ENCODE data around the gene PEX5L. TPM values are rescaled to one million over a fixed set of nuclear protein-coding genes. Genes with fewer than 3 reads are reported as not detected.
A peak's percentile ranks its signal among the peaks of the same experiment; 100 is the strongest.

Gene PEX5L
- total RNA-seq, 1 donor from 2014 or later = under 0.01 TPM

GRCh38 chr3:179852142-179852905, 184.4 kb downstream of the PEX5L start:
- no peak overlapping the region for H3K4me3 ChIP-seq (ENCODE audit: low read depth, low read length)
- H3K27me3 ChIP-seq (ENCODE audit: control insufficient read depth, insufficient read depth, low read length) = no peaks in the 10 kb centered on the region
- H3K36me3 ChIP-seq (ENCODE audit: control insufficient read depth, insufficient read depth, low read length) = no peaks in the 10 kb centered on the region
- no peak for TF ChIP-seq CTCF (IDR thresholded peaks at IDR 0.05; ENCODE audit: insufficient read depth, low read length, severe bottlenecking)
- peak; percentile 50 for DNase-seq (ENCODE audit: low read depth)
- FAIRE-seq = no peak

GRCh38 chr3:179848711-179849110, 188.0 kb downstream of the PEX5L start:
- FAIRE-seq = no peak

GRCh38 chr3:179842061-179842460, 194.7 kb downstream of the PEX5L start:
- Histone ChIP-seq H3K27me3 (ENCODE audit: control insufficient read depth, insufficient read depth, low read length) (no peaks in the 10 kb centered on the region), H3K4me3 (ENCODE audit: low read depth, low read length) (no peak overlapping the region), H3K36me3 (ENCODE audit: control insufficient read depth, insufficient read depth, low read length) (no peaks in the 10 kb centered on the region)
- DNase-seq (ENCODE audit: low read depth) (peak; percentile 31), FAIRE-seq (no peak)
- no peak for TF ChIP-seq CTCF (IDR thresholded peaks at IDR 0.05; ENCODE audit: insufficient read depth, low read length, severe bottlenecking)

More at GRCh38 chr3:179848711-179849110, 188.0 kb downstream of the PEX5L start:
- no peak for DNase-seq (ENCODE audit: low read depth)
- Histone ChIP-seq H3K36me3 (ENCODE audit: control insufficient read depth, insufficient read depth, low read length) (no peaks in the 10 kb centered on the region), H3K4me3 (ENCODE audit: low read depth, low read length) (no peak overlapping the region), H3K27me3 (ENCODE audit: control insufficient read depth, insufficient read depth, low read length) (no peaks in the 10 kb centered on the region)
- TF ChIP-seq CTCF (IDR thresholded peaks at IDR 0.05; ENCODE audit: insufficient read depth, low read length, severe bottlenecking) = no peak

- TF ChIP-seq CTCF (IDR thresholded peaks at IDR 0.05; ENCODE audit: insufficient read depth, low read length, severe bottlenecking) = no peak
- Histone ChIP-seq H3K4me3 (ENCODE audit: low read depth, low read length) (no peak overlapping the region), H3K36me3 (ENCODE audit: control insufficient read depth, insufficient read depth, low read length) (no peaks in the 10 kb centered on the region), H3K27me3 (ENCODE audit: control insufficient read depth, insufficient read depth, low read length) (no peaks in the 10 kb centered on the region)
- FAIRE-seq = no peak
- peak; percentile 73 for DNase-seq (ENCODE audit: low read depth)
Measured at GRCh38 chr3:179840985-179841384, 195.8 kb downstream of the PEX5L start.

- H3K27me3 ChIP-seq (ENCODE audit: control insufficient read depth, insufficient read depth, low read length) = no peaks in the 10 kb centered on the region
- TF ChIP-seq CTCF (IDR thresholded peaks at IDR 0.05; ENCODE audit: insufficient read depth, low read length, severe bottlenecking) = no peak
- no peaks in the 10 kb centered on the region for H3K36me3 ChIP-seq (ENCODE audit: control insufficient read depth, insufficient read depth, low read length)
- DNase-seq (ENCODE audit: low read depth) (peak; percentile 10), FAIRE-seq (no peak)
- H3K4me3 ChIP-seq (ENCODE audit: low read depth, low read length) = no peak overlapping the region
Measured at GRCh38 chr3:179837374-179837773, 199.4 kb downstream of the PEX5L start.

- TF ChIP-seq CTCF (IDR thresholded peaks at IDR 0.05; ENCODE audit: insufficient read depth, low read length, severe bottlenecking) = no peak
- no peak for FAIRE-seq
- H3K4me3 ChIP-seq (ENCODE audit: low read depth, low read length) = no peak overlapping the region
- no peak for DNase-seq (ENCODE audit: low read depth)
- no peaks in the 10 kb centered on the region for H3K27me3 ChIP-seq (ENCODE audit: control insufficient read depth, insufficient read depth, low read length)
- H3K36me3 ChIP-seq (ENCODE audit: control insufficient read depth, insufficient read depth, low read length) = no peaks in the 10 kb centered on the region
Measured at GRCh38 chr3:179833294-179833693, 203.4 kb downstream of the PEX5L start.

All from bronchial epithelial cell (primary cell).